GM12864 (cell line): ENCODE measurements around the gene KANK3.
"Not testable (repeated sequence)": the region's sequence is repeated elsewhere in the genome, so short reads cannot be mapped to it uniquely, and the experiment has no call there.

Source experiments
- DNase-seq: peaks from one replicate; pipeline ENCODE4 v3.0.0-alpha.2; 2011; ENCODE audit warnings: low read depth
- H3K4me3 ChIP-seq: 2 replicates; pipeline ENCODE4 v1.5.1; 2011; ENCODE audit warnings: mild to moderate bottlenecking, low read depth, low read length, control low read depth
- TF ChIP-seq, protein P1 (sequence below): IDR thresholded peaks from 2 replicates; pipeline ENCODE4 v1.5.1; 2011; ENCODE audit warnings: low read depth, mild to moderate bottlenecking, moderate library complexity, low read length, control low read depth, inconsistent platforms; ENCODE audit errors: missing control alignments

Gene KANK3

DNA sequence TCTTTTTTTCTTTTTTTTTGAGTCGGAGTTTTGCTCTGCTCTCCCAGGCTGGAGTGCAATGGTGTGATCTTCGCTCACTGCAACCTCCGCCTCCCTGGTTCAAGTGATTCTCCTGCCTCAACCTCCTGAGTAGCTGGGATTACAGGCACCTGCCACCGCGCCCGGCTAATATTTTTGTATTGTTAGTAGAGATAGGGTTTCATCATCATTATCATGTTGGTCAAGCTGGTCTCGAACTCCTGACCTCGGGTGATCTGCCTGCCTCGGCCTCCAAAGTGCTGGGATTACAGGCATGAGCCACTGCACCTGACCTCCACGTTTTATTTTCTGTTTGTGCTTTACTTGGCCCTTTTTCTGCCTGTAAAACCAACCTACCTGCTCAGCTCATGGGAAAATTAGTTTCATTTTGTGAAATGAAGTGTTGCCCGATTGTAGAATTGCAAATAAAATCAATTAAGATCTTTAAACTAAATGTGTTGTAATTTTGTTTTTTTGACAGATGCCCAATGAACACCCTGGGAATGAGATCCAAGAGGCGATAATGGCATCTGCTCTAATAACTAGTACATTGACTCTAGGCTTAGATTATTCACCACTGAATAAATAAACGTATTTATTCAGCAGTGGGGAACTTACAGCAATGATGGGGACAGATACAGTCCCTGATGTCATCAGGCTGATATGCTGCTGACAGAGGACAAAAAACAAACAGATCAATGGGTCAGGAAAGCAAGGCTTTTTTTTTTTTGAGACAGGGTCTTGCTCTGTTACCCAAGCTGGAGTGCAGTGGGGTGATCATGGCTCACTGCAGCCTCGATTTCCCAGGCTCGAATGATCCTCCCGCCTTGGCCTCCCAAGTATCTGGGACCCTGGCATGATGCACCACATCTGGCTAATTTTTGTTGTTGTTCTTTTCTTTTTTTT, 44.9 kb upstream of the KANK3 start:
- H3K4me3 ChIP-seq, result no peak overlapping the region
- DNase-seq, result no peak
- TF ChIP-seq, protein P1, sequence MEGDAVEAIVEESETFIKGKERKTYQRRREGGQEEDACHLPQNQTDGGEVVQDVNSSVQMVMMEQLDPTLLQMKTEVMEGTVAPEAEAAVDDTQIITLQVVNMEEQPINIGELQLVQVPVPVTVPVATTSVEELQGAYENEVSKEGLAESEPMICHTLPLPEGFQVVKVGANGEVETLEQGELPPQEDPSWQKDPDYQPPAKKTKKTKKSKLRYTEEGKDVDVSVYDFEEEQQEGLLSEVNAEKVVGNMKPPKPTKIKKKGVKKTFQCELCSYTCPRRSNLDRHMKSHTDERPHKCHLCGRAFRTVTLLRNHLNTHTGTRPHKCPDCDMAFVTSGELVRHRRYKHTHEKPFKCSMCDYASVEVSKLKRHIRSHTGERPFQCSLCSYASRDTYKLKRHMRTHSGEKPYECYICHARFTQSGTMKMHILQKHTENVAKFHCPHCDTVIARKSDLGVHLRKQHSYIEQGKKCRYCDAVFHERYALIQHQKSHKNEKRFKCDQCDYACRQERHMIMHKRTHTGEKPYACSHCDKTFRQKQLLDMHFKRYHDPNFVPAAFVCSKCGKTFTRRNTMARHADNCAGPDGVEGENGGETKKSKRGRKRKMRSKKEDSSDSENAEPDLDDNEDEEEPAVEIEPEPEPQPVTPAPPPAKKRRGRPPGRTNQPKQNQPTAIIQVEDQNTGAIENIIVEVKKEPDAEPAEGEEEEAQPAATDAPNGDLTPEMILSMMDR, result no peak

DNA sequence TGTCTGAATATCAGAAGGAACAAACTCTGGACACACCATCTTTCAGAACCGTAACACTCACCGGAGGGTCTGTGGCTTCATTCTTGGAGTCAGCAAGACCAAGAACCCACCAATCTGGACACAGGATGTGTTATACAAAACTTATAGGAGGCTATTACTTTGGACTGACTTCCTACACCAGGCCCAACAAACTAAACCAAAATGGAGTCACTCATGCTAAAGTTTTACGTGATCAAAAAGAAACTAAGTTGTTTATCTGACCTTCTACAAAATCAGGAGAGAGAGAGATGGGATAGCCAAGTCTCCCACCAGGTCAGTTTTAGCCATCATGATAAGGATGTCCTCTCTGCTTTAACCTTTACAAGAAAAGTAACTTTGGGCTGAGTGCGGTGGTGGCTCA, 43.9 kb upstream of the KANK3 start:
- no peak overlapping the region for H3K4me3 ChIP-seq
- DNase-seq, result no peak
- TF ChIP-seq, protein P1, result no peak

GRCh38 chr19:8386419-8386818, 43.4 kb upstream of the KANK3 start:
- not testable (repeated sequence) for DNase-seq, H3K4me3 ChIP-seq

DNA sequence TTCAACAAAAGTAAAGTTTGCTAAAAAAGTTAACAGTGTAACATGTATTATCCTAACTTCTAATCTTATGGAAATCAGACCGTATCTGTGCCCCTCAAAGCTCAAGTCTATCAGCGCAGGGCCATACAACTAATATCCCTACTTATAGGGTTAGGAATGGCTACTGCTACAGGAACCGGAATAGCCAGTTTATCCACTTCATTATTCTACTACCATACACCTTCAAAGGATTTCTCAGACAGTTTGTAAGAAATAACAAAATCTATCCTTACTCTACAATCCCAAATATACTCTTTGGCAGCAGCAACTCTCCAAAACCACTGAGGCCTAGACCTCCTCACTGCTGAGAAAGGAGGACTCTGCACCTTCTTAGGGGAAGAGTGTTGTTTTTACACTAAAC, 42.5 kb upstream of the KANK3 start:
- not testable (repeated sequence) for H3K4me3 ChIP-seq, DNase-seq

GRCh38 chr19:8385103-8385502, 42.0 kb upstream of the KANK3 start:
- not testable (repeated sequence) for H3K4me3 ChIP-seq, DNase-seq

DNA sequence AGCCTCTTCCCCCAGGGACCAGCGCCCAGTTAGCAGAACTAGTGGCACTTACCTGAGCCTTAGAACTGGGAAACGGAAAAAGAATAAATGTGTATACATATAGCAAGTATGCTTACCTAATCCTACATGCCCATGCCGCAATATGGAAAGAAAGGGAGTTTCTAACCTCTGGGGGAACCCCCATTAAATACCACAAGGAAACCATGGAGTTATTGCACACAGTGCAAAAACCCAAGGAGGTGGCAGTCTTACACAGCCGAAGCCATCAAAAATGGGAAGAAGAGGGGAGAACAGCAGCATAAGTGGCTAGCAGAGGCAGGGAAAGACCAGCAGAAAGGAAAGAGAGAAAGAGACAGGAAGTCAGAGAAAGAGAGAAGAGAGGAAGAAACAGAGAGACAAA, 41.5 kb upstream of the KANK3 start:
- not testable (repeated sequence) for DNase-seq, H3K4me3 ChIP-seq

- DNase-seq, H3K4me3 ChIP-seq: not testable (repeated sequence)
These were observed 36.3 kb upstream of the KANK3 start for GRCh38 chr19:8379156-8379891.

GRCh38 chr19:8377598-8377997, 34.5 kb upstream of the KANK3 start:
- no peak for DNase-seq
- TF ChIP-seq, protein P1, result no peak
- H3K4me3 ChIP-seq, result no peak overlapping the region

DNA sequence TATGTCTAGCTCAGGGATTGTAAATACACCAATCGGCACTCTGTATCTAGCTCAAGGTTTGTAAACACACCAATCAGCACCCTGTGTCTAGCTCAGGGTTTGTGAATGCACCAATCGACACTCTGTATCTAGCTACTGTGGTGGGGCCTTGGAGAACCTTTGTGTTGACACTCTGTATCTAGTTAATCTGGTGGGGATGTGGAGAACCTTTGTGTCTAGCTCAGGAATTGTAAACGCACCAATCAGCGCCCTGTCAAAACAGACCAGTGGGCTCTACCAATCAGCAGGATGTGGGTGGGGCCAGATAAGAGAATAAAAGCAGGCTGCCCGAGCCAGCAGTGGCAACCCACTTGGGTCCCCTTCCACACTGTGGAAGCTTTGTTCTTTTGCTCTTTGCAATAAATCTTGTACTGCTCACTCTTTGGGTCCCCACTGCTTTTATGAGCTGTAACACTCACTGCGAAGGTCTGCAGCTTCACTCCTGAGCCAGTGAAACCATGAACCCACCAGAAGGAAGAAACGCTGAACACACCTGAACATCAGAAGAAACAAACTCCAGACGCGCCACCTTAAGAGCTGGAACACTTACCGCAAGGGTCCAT, 33.4 kb upstream of the KANK3 start:
- H3K4me3 ChIP-seq, DNase-seq: not testable (repeated sequence)

DNA sequence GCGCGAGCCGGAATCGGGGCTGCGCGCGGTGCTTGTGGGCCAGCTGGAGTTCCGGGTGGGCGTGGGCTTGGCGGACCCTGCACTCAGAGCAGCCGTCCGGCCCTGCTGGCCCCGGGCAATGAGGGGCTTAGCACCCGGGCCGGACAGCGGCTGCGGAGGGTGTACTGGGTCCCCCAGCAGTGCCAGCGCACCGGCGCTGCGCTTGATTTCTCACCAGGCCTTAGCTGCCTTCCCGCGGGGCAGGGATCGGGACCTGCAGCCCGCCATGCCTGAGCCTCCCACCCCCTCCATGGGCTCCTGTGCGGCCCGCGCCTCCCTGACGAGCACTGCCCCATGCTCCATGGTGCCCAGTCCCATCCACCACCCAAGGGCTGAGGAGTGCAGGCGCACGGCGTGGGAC, 32.7 kb upstream of the KANK3 start:
- not testable (repeated sequence) for H3K4me3 ChIP-seq, DNase-seq
